ENCODE results near the gene AUH. TPM values are rescaled to one million over a fixed set of nuclear protein-coding genes. Genes with fewer than 3 reads are reported as not detected.

The AUH gene
- total and polyA plus RNA-seq, 7 donors = 13.1 to 40.9 (median 28.2) TPM

DNA sequence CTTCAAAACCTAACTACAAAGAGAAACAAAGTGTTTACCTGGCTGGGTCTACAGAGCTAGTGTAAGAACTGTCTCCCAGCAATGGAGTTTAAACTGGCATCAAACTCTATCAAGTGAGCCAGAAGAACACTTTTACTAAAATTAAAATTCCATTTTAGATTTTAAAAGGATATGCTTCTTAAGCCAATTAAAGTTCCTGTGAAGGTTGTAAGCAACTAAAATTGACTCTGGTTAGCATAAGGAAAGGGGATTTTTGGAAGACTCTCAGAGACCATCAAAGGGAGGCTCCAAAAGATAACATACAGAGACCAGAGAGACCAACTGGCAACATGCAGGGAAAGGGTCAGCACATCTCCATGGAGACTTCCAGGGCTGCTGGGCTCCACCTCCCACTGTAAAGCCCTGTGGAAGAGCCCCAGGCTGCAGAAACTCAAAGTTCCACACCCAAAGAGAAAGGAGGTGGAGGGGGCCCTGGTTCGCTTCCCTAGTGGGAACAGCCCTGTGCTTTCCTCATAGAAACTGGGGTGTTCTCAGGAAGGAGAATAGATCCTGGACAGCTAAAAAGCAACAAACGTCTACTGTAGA lies 91.7 kb downstream of the AUH start:
- H3K27ac ChIP-seq = no peak overlapping the region
- TF ChIP-seq CTCF (IDR thresholded peaks at IDR 0.05) (no peak), POLR2AphosphoS5 (IDR thresholded peaks at IDR 0.05) (no peak), POLR2A (IDR thresholded peaks at IDR 0.05) (no peak), EP300 (IDR thresholded peaks at IDR 0.05) (no peak)
- no peaks in the 10 kb centered on the region for H3K9me3 ChIP-seq
- DNase-seq = no peak
- H3K27me3 ChIP-seq = no peaks in the 10 kb centered on the region
- WGBS, 2 donors = 93 to 94% methylated on average over 2 of the region's 2 CpGs
- intact Hi-C loops (cut with DNase I) = no loop called here
- no peaks in the 10 kb centered on the region for H3K36me3 ChIP-seq
- no peaks in the 10 kb centered on the region for H3K4me1 ChIP-seq
- H3K4me3 ChIP-seq = no peak overlapping the region

- no peaks in the 10 kb centered on the region for H3K4me1 ChIP-seq
- no peaks in the 10 kb centered on the region for H3K27me3 ChIP-seq
- H3K4me3 ChIP-seq = no peak overlapping the region
- TF ChIP-seq POLR2AphosphoS5 (IDR thresholded peaks at IDR 0.05) (no peak), POLR2A (IDR thresholded peaks at IDR 0.05) (no peak), EP300 (IDR thresholded peaks at IDR 0.05) (no peak), CTCF (IDR thresholded peaks at IDR 0.05) (no peak)
- H3K36me3 ChIP-seq = no peaks in the 10 kb centered on the region
- DNase-seq = no peak
- H3K9me3 ChIP-seq = no peaks in the 10 kb centered on the region
- no peak overlapping the region for H3K27ac ChIP-seq
- intact Hi-C loops (cut with DNase I) = no loop called here
Measured at GRCh38 chr9:91266448-91266847, 95.3 kb downstream of the AUH start.

- H3K36me3 ChIP-seq = no peaks in the 10 kb centered on the region
- TF ChIP-seq CTCF (IDR thresholded peaks at IDR 0.05) (no peak), EP300 (IDR thresholded peaks at IDR 0.05) (no peak), POLR2A (IDR thresholded peaks at IDR 0.05) (no peak), POLR2AphosphoS5 (IDR thresholded peaks at IDR 0.05) (no peak)
- no peaks in the 10 kb centered on the region for H3K27me3 ChIP-seq
- H3K27ac ChIP-seq = no peak overlapping the region
- H3K9me3 ChIP-seq = no peaks in the 10 kb centered on the region
- H3K4me1 ChIP-seq = no peaks in the 10 kb centered on the region
- intact Hi-C loops (cut with DNase I) = no loop called here
- 95 to 96% methylated on average over 5 of the region's 5 CpGs for WGBS, 2 donors
- DNase-seq = no peak
- H3K4me3 ChIP-seq = no peak overlapping the region
Measured at GRCh38 chr9:91265514-91265913, 96.2 kb downstream of the AUH start.

DNA sequence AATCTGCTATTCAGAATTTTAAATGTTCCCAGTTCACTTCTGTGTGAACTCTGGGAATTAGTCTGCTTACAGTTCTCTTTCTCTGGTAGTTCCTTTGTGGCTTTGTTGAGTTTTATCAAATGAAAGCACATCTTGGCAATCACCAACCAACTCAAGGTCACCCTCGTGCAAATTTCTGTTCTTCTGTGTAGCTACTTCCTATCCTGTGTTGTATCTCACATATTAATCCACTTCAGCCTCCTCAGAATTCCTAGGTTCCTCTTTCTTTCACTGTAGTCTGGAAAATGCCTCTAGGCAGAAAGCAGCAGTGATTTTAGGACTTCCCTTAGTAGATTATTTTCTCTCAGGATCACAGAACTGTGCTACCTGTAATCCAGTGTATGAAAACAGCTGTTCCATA lies 100.3 kb downstream of the AUH start:
- 42 to 49% methylated on average over 1 of the region's 1 CpG for WGBS, 2 donors
- Histone ChIP-seq H3K9me3 (no peaks in the 10 kb centered on the region), H3K36me3 (no peaks in the 10 kb centered on the region), H3K4me1 (no peaks in the 10 kb centered on the region), H3K4me3 (no peak overlapping the region), H3K27ac (no peak overlapping the region), H3K27me3 (no peaks in the 10 kb centered on the region)
- intact Hi-C loops (cut with DNase I) = no loop called here
- no peak for DNase-seq
- TF ChIP-seq POLR2A (IDR thresholded peaks at IDR 0.05) (no peak), EP300 (IDR thresholded peaks at IDR 0.05) (no peak), POLR2AphosphoS5 (IDR thresholded peaks at IDR 0.05) (no peak), CTCF (IDR thresholded peaks at IDR 0.05) (no peak)

DNA sequence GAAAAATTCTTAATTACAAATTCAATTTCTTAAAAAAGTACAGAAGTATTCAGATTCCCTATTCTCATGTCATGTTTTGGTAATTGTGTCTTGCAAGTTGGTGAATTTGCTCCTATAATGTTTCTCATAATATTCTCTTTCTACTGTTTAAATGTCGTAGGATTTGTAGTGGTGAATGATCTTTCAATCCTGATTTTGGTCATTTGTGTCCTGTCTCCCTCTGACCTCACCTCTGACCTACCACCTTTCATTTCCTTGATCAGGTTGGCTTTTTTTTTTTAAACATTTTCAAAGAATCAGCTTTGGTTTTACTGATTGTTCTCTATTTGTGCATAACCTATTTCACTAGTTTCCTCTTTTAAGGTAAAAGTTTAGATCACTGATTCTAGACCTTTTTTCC lies 102.6 kb downstream of the AUH start:
- no peak for DNase-seq
- Histone ChIP-seq H3K4me1 (no peaks in the 10 kb centered on the region), H3K36me3 (no peaks in the 10 kb centered on the region), H3K27ac (no peak overlapping the region), H3K4me3 (no peak overlapping the region), H3K27me3 (no peaks in the 10 kb centered on the region), H3K9me3 (no peaks in the 10 kb centered on the region)
- 90 to 98% methylated on average over 1 of the region's 1 CpG for WGBS, 2 donors
- TF ChIP-seq POLR2A (IDR thresholded peaks at IDR 0.05) (no peak), EP300 (IDR thresholded peaks at IDR 0.05) (no peak), CTCF (IDR thresholded peaks at IDR 0.05) (no peak), POLR2AphosphoS5 (IDR thresholded peaks at IDR 0.05) (no peak)
- intact Hi-C loops (cut with DNase I) = no loop called here
